Measurements from ENCODE around the gene THSD8. TPM values are rescaled to one million over a fixed set of nuclear protein-coding genes. Genes with fewer than 3 reads are reported as not detected.

The THSD8 gene
- polyA plus RNA-seq (2013, experiment 1 of 2), result 26.3 TPM
- 22.2 TPM for polyA plus RNA-seq (2013, experiment 2 of 2)

DNA sequence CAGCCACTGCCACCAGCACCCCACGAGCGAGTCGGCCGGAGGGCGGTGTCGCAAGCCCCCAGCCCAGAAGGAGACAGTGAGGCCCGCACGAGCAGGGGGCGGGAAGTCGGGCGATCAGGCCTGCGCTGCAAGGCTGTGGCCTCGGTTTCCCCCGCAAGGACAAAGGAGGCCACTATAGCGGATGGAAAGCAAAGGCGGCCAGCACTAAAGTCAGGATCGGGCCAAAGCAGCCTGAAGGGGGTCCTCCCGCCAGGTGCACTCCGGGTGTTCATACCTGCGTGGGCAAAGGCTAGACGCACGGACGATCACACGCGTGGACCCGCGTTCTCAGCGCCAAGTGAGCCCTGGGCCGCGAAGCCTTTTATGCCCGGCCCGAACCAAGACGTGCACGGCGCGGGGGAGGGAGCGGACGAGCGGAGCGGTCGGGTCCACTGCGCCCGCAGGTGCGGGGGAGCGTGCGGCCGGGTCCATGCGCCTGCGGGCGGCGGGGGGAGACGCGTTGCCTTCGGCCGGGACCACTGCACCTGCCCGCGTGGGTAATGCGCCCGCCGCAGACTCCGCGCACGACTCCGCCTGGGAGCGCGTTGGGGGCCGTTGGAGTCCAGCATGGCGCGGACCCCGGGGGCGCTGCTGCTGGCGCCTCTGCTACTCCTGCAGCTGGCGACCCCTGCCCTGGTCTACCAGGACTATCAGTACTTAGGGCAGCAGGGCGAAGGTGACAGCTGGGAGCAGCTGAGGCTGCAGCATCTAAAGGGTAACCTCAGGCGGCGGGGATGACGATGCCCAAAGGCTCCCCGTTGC lies at the start of gene THSD8, which contains the start of gene PRDX2:
THSD8 (plus strand) TSS at position 604 of the 801 bp plus-strand sequence; CDS start at position 607, 3 bp downstream.
PRDX2 (minus strand) TSS at position 335 of the 801 bp plus-strand sequence. CDS start 539 bp downstream, outside the sequence.
- Histone ChIP-seq H3K27ac (replicated peaks; ENCODE audit: low read length) (peak within 1 kb of the TSS; percentile 30), H3K14ac (ENCODE audit: low read length) (peak within 1 kb of the TSS; percentile 99), H3K4me1 (ENCODE audit: control insufficient read depth in 2 of 2, insufficient read depth in 1 of 2, low read depth in 1 of 2, low read length in 2 of 2) (peaks cover 7 to 11% of the 10 kb centered on the region in 2 donors), H4K8ac (ENCODE audit: low read depth, low read length) (peak within 1 kb of the TSS; percentile 87), H3K4me3 (ENCODE audit: low read length in 2 of 2) (peak within 1 kb of the TSS; percentile 86 to 96), H3K79me1 (ENCODE audit: low read depth, low read length) (peaks cover 11% of the 10 kb centered on the region), H3K23ac (ENCODE audit: low read depth, low read length, poor library complexity) (peak within 1 kb of the TSS; percentile 98), H2BK120ac (ENCODE audit: low read depth, low read length) (peak within 1 kb of the TSS; percentile 87), H2BK15ac (ENCODE audit: low read length) (peak within 1 kb of the TSS; percentile 99), H3K27me3 (ENCODE audit: control insufficient read depth in 3 of 3, insufficient read depth in 3 of 3, low read depth in 1 of 3, low read length in 3 of 3) (no peaks in the 10 kb centered on the region), H3K9me3 (replicated peaks in 1 of 2; ENCODE audit: control insufficient read depth in 2 of 2, insufficient read depth in 1 of 2, low read depth in 1 of 2, low read length in 2 of 2) (no peaks in the 10 kb centered on the region), H4K91ac (ENCODE audit: low read depth, low read length, poor library complexity) (no peak within 1 kb of the TSS), H2BK12ac (ENCODE audit: low read length) (peak within 1 kb of the TSS; percentile 81), H2BK5ac (ENCODE audit: low read length) (peak within 1 kb of the TSS; percentile 94), H3K9ac (ENCODE audit: low read depth, low read length, poor library complexity) (peak within 1 kb of the TSS; percentile 100), H3K4me2 (ENCODE audit: insufficient read depth, low read length, poor library complexity, severe bottlenecking) (peak within 1 kb of the TSS; percentile 84), H2AFZ (ENCODE audit: low read length) (peak within 1 kb of the TSS; percentile 98), H3K18ac (ENCODE audit: low read length) (peak within 1 kb of the TSS; percentile 100), H2AK5ac (ENCODE audit: low read depth, low read length) (peak within 1 kb of the TSS; percentile 99), H3K4ac (ENCODE audit: low read length) (peak within 1 kb of the TSS; percentile 87), H3K36me3 (replicated peaks in 1 of 2; ENCODE audit: control insufficient read depth in 2 of 2, insufficient read depth in 2 of 2, low read length in 2 of 2) (peaks cover 12 to 32% of the 10 kb centered on the region in 2 donors)
- WGBS, 2 donors (ENCODE audit: extremely low coverage in 2 of 2, insufficient read length in 2 of 2, insufficient replicate concordance in 1 of 2), result no CpG with 5 or more reads among the region's 78 CpGs
- DNase-seq (ENCODE audit: low spot score), result peak; percentile 80

DNA sequence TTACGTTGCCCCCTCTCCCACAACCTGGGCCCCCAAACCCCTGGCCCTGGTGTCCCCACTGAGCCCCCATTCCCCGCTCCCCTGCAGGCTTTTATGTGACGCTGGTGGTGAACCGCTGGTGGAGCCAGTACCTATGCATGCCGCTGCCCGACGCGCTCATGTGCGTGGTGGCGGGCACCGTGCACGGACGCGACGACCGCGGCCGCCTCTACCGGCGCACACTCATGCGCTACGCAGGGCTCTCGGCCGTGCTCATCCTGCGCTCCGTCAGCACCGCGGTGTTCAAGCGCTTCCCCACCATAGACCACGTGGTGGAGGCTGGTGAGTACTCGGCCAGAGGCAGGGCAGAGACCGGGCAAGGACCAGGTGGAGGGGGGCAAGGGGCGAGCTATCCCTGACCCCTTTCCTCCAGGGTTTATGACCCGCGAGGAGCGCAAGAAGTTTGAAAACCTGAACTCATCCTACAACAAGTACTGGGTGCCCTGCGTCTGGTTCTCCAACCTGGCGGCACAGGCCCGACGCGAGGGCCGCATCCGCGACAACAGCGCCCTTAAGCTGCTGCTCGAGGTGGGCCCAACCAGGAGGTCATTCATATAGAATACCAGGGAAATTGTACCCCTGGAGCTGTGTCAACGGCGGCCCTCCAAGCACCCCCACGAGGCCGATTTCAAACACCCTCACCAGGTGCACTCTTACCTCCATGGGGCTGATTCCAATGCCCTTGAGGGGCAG lies 47.2 kb upstream of the THSD8 start:
- H2AK5ac ChIP-seq (ENCODE audit: low read depth, low read length), result peak overlapping the region; percentile 63
- no peak overlapping the region for H2BK5ac ChIP-seq (ENCODE audit: low read length)
- H3K9me3 ChIP-seq (replicated peaks in 1 of 2; ENCODE audit: control insufficient read depth in 2 of 2, insufficient read depth in 1 of 2, low read depth in 1 of 2, low read length in 2 of 2), result no peaks in the 10 kb centered on the region
- H3K4me1 ChIP-seq (ENCODE audit: control insufficient read depth in 2 of 2, insufficient read depth in 1 of 2, low read depth in 1 of 2, low read length in 2 of 2), result peaks cover 0 to 2% of the 10 kb centered on the region in 2 donors
- peak overlapping the region; percentile 89 for H2BK12ac ChIP-seq (ENCODE audit: low read length)
- no peak overlapping the region for H3K14ac ChIP-seq (ENCODE audit: low read length)
- H4K91ac ChIP-seq (ENCODE audit: low read depth, low read length, poor library complexity), result no peak overlapping the region
- H3K27me3 ChIP-seq (ENCODE audit: control insufficient read depth in 3 of 3, insufficient read depth in 3 of 3, low read depth in 1 of 3, low read length in 3 of 3), result peaks cover 0 to 36% (median 29%) of the 10 kb centered on the region in 3 experiments
- no peak overlapping the region for H3K4ac ChIP-seq (ENCODE audit: low read length)
- H3K4me3 ChIP-seq (ENCODE audit: low read length in 2 of 2), result no peak overlapping the region
- peak overlapping the region; percentile 93 for H3K23ac ChIP-seq (ENCODE audit: low read depth, low read length, poor library complexity)
- H3K4me2 ChIP-seq (ENCODE audit: insufficient read depth, low read length, poor library complexity, severe bottlenecking), result no peak overlapping the region
- no peaks in the 10 kb centered on the region for H3K36me3 ChIP-seq (replicated peaks in 1 of 2; ENCODE audit: control insufficient read depth in 2 of 2, insufficient read depth in 2 of 2, low read length in 2 of 2)
- no peak overlapping the region for H4K8ac ChIP-seq (ENCODE audit: low read depth, low read length)
- H3K27ac ChIP-seq (replicated peaks; ENCODE audit: low read length), result no peak overlapping the region
- H2BK15ac ChIP-seq (ENCODE audit: low read length), result peak overlapping the region; percentile 67
- peak overlapping the region; percentile 48 for H3K18ac ChIP-seq (ENCODE audit: low read length)
- no CpG with 5 or more reads among the region's 50 CpGs for WGBS, 2 donors (ENCODE audit: extremely low coverage in 2 of 2, insufficient read length in 2 of 2, insufficient replicate concordance in 1 of 2)
- H3K9ac ChIP-seq (ENCODE audit: low read depth, low read length, poor library complexity), result peak overlapping the region; percentile 44
- H3K79me1 ChIP-seq (ENCODE audit: low read depth, low read length), result peaks cover 2% of the 10 kb centered on the region
- DNase-seq (ENCODE audit: low spot score), result no peak
- no peak overlapping the region for H2AFZ ChIP-seq (ENCODE audit: low read length)
- no peak overlapping the region for H2BK120ac ChIP-seq (ENCODE audit: low read depth, low read length)

- Histone ChIP-seq H4K8ac (ENCODE audit: low read depth, low read length) (no peak overlapping the region), H3K36me3 (replicated peaks in 1 of 2; ENCODE audit: control insufficient read depth in 2 of 2, insufficient read depth in 2 of 2, low read length in 2 of 2) (no peaks in the 10 kb centered on the region), H3K9ac (ENCODE audit: low read depth, low read length, poor library complexity) (no peak overlapping the region), H3K4me2 (ENCODE audit: insufficient read depth, low read length, poor library complexity, severe bottlenecking) (no peak overlapping the region), H3K4me1 (ENCODE audit: control insufficient read depth in 2 of 2, insufficient read depth in 1 of 2, low read depth in 1 of 2, low read length in 2 of 2) (peaks cover 0 to 2% of the 10 kb centered on the region in 2 donors), H3K14ac (ENCODE audit: low read length) (no peak overlapping the region), H3K4ac (ENCODE audit: low read length) (no peak overlapping the region), H2BK120ac (ENCODE audit: low read depth, low read length) (no peak overlapping the region), H2BK12ac (ENCODE audit: low read length) (no peak overlapping the region), H2AFZ (ENCODE audit: low read length) (no peak overlapping the region), H3K27me3 (ENCODE audit: control insufficient read depth in 3 of 3, insufficient read depth in 3 of 3, low read depth in 1 of 3, low read length in 3 of 3) (peaks cover 0 to 20% (median 18%) of the 10 kb centered on the region in 3 experiments), H3K23ac (ENCODE audit: low read depth, low read length, poor library complexity) (peak overlapping the region; percentile 83), H3K27ac (replicated peaks; ENCODE audit: low read length) (no peak overlapping the region), H4K91ac (ENCODE audit: low read depth, low read length, poor library complexity) (no peak overlapping the region), H3K4me3 (ENCODE audit: low read length in 2 of 2) (no peak overlapping the region), H2BK5ac (ENCODE audit: low read length) (no peak overlapping the region), H2BK15ac (ENCODE audit: low read length) (no peak overlapping the region), H3K9me3 (replicated peaks in 1 of 2; ENCODE audit: control insufficient read depth in 2 of 2, insufficient read depth in 1 of 2, low read depth in 1 of 2, low read length in 2 of 2) (no peaks in the 10 kb centered on the region), H3K79me1 (ENCODE audit: low read depth, low read length) (peaks cover 2% of the 10 kb centered on the region), H3K18ac (ENCODE audit: low read length) (no peak overlapping the region), H2AK5ac (ENCODE audit: low read depth, low read length) (peak overlapping the region; percentile 66)
- no CpG with 5 or more reads among the region's 19 CpGs for WGBS, 2 donors (ENCODE audit: extremely low coverage in 2 of 2, insufficient read length in 2 of 2, insufficient replicate concordance in 1 of 2)
- no peak for DNase-seq (ENCODE audit: low spot score)
Measured at GRCh38 chr19:12756150-12756883, 45.6 kb upstream of the THSD8 start.

Data from neuronal stem cell (in vitro differentiated cells).